Measurements from ENCODE around the gene LAPTM5.
A peak's percentile ranks its signal among the peaks of the same experiment; 100 is the strongest.

The LAPTM5 gene

GRCh38 chr1:30754684-30755171, 2.8 kb downstream of the LAPTM5 start:
- DNase-seq, result no peak

- DNase-seq, result no peak
Observed at GRCh38 chr1:30753660-30754123, 3.9 kb downstream of the LAPTM5 start.

- no peak for DNase-seq
Observed at GRCh38 chr1:30753118-30753517, 4.5 kb downstream of the LAPTM5 start.

GRCh38 chr1:30752651-30752908, 5.0 kb downstream of the LAPTM5 start:
- no peak for DNase-seq

- DNase-seq, result no peak
Observed at GRCh38 chr1:30751830-30752650, 5.5 kb downstream of the LAPTM5 start.

GRCh38 chr1:30750731-30751291, 6.8 kb downstream of the LAPTM5 start:
- no peak for DNase-seq

- peak; percentile 10 for DNase-seq
Observed at GRCh38 chr1:30749691-30750583, 7.6 kb downstream of the LAPTM5 start.

- no peak for DNase-seq
Observed at GRCh38 chr1:30748699-30749401, 8.7 kb downstream of the LAPTM5 start.

GRCh38 chr1:30748098-30748698, 9.4 kb downstream of the LAPTM5 start:
- peak; percentile 48 for DNase-seq

- no peak for DNase-seq
Observed at GRCh38 chr1:30747033-30748008, 10.3 kb downstream of the LAPTM5 start.

GRCh38 chr1:30746212-30747032, 11.2 kb downstream of the LAPTM5 start:
- no peak for DNase-seq

GRCh38 chr1:30745834-30746208, 11.8 kb downstream of the LAPTM5 start:
- DNase-seq, result no peak

- no peak for DNase-seq
Observed at GRCh38 chr1:30745156-30745833, 12.3 kb downstream of the LAPTM5 start.

- no peak for DNase-seq
Observed at GRCh38 chr1:30744060-30744756, 13.4 kb downstream of the LAPTM5 start.

- no peak for DNase-seq
Observed at GRCh38 chr1:30743584-30744059, 14.0 kb downstream of the LAPTM5 start.

- DNase-seq, result no peak
Observed at GRCh38 chr1:30742963-30743559, 14.5 kb downstream of the LAPTM5 start.

GRCh38 chr1:30742300-30742962, 15.1 kb downstream of the LAPTM5 start:
- DNase-seq, result no peak

Data from NCI-H510A treated with DMSO at 0.1 percent for 48 hours (cell line).